ENCODE results near the gene MCF2L.

MCF2L gene

DNA sequence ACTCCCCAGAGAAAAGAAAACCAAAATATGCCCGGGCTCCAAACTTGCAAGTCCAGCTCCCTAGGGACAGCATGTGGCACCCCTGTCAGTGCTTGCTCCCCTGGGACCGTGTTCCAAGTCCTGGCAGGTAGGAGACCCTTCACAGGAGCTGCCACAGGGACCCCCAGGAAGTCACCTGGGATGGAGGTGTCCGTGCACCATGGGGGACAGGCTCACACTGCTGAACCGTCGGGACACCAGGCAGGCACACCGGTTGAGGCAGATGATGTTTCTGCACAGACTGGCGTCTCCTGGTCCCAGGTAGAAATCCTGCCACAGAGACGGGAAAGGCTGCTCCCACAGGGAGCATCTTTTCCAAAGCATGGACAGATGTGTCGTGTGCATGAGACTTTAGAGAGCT is 177.7 kb downstream of the MCF2L start:
- no peak for DNase-seq
- no peaks in the 10 kb centered on the region for H3K27me3 ChIP-seq
- H3K4me1 ChIP-seq: no peaks in the 10 kb centered on the region
- H3K4me3 ChIP-seq (ENCODE audit: low read depth, low read length): no peak overlapping the region
- no peak for TF ChIP-seq CTCF (IDR thresholded peaks at IDR 0.05; ENCODE audit: low read depth, low read length)
- no peaks in the 10 kb centered on the region for H3K36me3 ChIP-seq
- no peaks in the 10 kb centered on the region for H3K9me3 ChIP-seq

DNA sequence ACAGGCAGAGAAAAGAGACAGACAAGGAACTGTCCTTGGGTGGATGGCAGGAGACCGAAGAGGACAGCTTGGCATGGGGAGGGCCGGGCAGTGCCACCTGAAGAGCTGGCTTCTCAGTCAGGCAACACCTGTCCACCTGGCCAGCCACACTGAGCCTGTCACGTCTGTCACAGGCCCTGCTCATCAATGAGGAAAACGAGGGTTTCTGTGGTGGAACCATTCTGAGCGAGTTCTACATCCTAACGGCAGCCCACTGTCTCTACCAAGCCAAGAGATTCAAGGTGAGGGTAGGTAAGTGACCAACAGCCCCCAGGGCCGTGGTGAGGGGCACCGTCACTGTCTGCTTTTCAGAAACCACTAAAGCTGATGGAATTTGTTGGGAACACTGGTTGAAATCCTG is 178.2 kb downstream of the MCF2L start:
- no peaks in the 10 kb centered on the region for H3K4me1 ChIP-seq
- H3K27me3 ChIP-seq: no peaks in the 10 kb centered on the region
- no peaks in the 10 kb centered on the region for H3K9me3 ChIP-seq
- no peak for DNase-seq
- no peak overlapping the region for H3K4me3 ChIP-seq (ENCODE audit: low read depth, low read length)
- TF ChIP-seq CTCF (IDR thresholded peaks at IDR 0.05; ENCODE audit: low read depth, low read length): no peak
- no peaks in the 10 kb centered on the region for H3K36me3 ChIP-seq

DNA sequence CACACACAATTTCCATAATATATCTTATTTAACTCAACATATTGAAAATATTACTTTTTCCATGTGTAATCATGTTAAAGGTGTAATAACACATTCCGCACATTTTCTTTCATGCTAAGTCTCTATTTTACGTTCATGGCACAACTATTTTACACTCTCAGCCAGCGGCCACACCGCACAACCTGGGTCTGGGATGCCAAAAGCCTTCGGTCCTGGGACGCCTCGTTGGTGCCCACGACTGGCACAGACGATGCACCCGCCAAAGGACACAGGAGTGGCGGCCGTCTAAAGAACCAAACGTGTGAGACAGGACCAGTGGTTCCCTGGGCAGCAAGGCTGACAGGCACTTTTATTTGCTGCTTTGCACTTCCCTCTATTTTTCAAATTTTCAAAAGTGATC is 179.4 kb downstream of the MCF2L start:
- no peak for TF ChIP-seq CTCF (IDR thresholded peaks at IDR 0.05; ENCODE audit: low read depth, low read length)
- no peaks in the 10 kb centered on the region for H3K36me3 ChIP-seq
- H3K4me1 ChIP-seq: peaks cover 2% of the 10 kb centered on the region
- H3K27me3 ChIP-seq: no peaks in the 10 kb centered on the region
- no peak overlapping the region for H3K4me3 ChIP-seq (ENCODE audit: low read depth, low read length)
- DNase-seq: no peak
- no peaks in the 10 kb centered on the region for H3K9me3 ChIP-seq

- no peak for TF ChIP-seq CTCF (IDR thresholded peaks at IDR 0.05; ENCODE audit: low read depth, low read length)
- H3K36me3 ChIP-seq: no peaks in the 10 kb centered on the region
- H3K9me3 ChIP-seq: no peaks in the 10 kb centered on the region
- no peak overlapping the region for H3K4me3 ChIP-seq (ENCODE audit: low read depth, low read length)
- peaks cover 5% of the 10 kb centered on the region for H3K4me1 ChIP-seq
- H3K27me3 ChIP-seq: no peaks in the 10 kb centered on the region
- DNase-seq: no peak
These were observed 180.0 kb downstream of the MCF2L start for GRCh38 chr13:113148940-113149503.
